ENCODE results near the gene SPATA46. TPM values are rescaled to one million over a fixed set of nuclear protein-coding genes. Genes with fewer than 3 reads are reported as not detected.
"Not testable (repeated sequence)": the region's sequence is repeated elsewhere in the genome, so short reads cannot be mapped to it uniquely, and the experiment has no call there.

The SPATA46 gene, protein sequence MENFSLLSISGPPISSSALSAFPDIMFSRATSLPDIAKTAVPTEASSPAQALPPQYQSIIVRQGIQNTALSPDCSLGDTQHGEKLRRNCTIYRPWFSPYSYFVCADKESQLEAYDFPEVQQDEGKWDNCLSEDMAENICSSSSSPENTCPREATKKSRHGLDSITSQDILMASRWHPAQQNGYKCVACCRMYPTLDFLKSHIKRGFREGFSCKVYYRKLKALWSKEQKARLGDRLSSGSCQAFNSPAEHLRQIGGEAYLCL
- total RNA-seq = not detected in 2 replicates

DNA sequence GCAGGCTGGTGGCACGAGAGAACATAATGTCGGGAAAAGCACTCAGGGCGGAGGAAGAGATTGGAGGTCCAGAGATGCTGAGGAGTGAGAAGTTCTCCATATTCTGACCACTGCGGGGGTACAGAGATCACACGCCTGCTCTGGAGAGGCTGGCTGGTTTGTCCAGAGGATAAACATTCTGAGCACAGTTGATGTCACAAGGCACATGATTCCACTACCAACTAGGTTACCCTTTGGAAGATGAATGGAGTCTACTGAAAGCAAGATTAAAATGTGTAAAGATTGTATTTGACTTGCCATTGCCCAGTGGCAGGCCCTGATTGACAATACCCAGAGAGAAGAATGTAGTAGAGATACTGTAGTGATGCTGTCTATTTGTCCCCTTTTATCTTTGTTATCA, at the start of gene SPATA46:
SPATA46 (minus strand) TSS at position 164 of the 400 bp plus-strand sequence; CDS start at position 100, 64 bp downstream.
- no peak for DNase-seq (ENCODE audit: low read depth in 2 of 2)

GRCh38 chr1:162422662-162423375, 46.2 kb upstream of the SPATA46 start:
- no peak for DNase-seq (ENCODE audit: low read depth in 2 of 2)

DNA sequence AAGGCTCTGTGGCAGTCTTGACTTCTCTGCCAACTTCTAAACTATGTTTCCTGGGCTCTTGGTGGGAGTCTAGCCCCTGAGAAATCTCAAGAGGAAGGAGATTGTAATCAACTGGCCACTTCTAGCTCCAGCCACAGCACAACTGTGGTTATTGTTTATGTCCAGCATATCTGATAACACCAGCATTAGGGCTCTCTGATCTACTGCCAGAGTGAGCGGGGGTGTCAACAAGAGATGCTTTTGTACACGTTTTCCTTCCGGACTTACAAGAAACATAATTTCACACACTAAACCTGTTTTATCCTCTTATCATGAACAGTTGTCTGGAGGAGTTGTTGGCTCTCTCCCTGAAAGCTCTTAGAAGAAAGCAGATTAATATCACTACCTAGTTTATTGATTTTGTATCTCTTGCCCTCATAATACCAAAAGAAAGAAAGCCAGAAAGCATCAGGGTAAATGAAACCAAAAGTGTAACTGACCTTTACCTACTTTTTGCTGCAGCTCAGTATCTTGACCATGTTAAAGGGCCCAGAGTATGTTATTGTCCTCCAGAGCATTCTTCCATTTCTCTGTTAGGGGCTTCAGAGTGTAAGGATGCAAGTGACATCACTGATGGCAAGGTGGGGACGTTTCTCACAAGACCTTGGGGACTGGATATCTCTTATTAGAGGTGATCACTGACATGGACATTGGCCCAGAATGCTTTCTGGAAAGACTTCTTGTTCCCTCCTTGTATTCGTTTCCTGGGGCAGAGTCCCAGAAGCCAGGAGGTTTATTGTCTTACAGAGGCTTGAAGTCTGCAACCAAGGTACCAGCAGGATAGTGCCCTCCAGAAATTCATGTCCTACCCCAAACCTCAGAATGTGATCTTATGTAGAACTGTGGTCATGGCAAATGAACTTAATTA, 44.9 kb upstream of the SPATA46 start:
- DNase-seq (ENCODE audit: low read depth in 2 of 2) = peak in 1 of 2 donors; percentile 27

DNA sequence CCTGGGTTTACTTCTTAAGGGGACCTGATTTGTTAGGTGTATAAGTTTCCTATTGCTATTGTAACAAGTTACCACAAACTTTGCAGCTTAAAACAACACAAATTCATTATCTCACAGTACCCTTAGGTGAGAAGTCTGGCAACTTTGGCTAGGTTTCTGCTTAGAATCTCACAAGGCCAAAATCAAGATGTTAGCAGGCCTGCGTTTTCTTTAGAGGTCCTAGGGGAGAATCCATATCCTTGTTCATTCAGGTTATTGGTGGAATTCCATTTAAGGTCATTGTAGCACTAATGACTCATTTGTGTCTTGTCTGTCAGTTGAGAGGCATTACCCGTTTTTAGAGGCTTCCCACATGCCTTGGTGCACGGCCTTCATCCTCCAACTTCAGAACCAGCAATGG, 43.5 kb upstream of the SPATA46 start:
- no peak for DNase-seq (ENCODE audit: low read depth in 2 of 2)

DNA sequence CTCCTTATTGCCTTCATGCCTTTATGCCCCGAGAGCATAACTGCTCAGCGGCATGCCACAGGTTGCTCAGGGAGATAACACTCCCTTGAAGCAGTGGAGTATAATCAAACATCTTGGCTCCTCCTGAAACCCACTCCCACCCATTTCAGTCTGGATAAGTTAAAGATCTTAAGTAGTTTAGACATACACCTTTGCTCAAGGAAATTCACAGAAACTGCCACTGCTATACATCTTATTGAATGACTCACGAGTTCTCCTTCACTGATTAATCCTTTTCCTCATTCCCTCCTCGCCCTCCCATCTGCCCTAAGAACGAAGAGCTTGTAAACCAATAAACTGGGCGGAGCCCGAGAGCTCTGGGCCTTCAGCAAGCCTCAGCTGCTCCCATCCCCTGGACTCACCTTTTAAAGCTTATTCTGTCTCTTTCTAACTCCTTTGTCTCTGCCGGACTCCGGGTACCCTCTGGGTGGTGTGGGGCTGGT, 42.8 kb upstream of the SPATA46 start:
- DNase-seq (ENCODE audit: low read depth in 2 of 2) = not testable (repeated sequence)

- DNase-seq (ENCODE audit: low read depth in 2 of 2) = not testable (repeated sequence)
These were observed 41.9 kb upstream of the SPATA46 start for GRCh38 chr1:162418584-162418983.

GRCh38 chr1:162417650-162418049, 41.0 kb upstream of the SPATA46 start:
- no peak for DNase-seq (ENCODE audit: low read depth in 2 of 2)

GRCh38 chr1:162416909-162417308, 40.3 kb upstream of the SPATA46 start:
- no peak for DNase-seq (ENCODE audit: low read depth in 2 of 2)

- DNase-seq (ENCODE audit: low read depth in 2 of 2) = no peak
These were observed 39.6 kb upstream of the SPATA46 start for GRCh38 chr1:162416215-162416614.

GRCh38 chr1:162412002-162412401, 35.3 kb upstream of the SPATA46 start, which contains the start of gene SH2D1B:
TSS of gene SH2D1B (minus strand) at chr1:162412136. CDS start at chr1:162412016, 120 bp downstream.
- DNase-seq (ENCODE audit: low read depth in 2 of 2) = peak in 1 of 2 donors; percentile 64

DNA sequence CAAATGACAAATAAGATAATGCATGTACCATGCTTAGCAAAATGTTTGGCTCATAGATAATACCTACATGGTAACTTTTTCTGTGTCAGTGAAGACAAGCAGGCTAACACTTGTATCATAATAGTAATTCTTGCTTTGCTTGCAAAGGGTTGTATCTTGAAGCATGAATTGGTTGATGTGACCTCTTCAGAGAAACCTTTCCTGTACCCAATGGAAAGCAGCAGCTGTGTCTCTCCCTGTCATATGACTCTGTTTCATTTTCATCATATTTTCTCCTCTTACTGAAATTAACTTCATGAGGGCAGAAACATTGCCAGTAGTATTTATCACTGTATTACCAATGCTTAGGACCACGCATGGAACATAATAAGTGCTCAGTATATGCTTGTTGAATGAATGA, 30.9 kb upstream of the SPATA46 start:
- no peak for DNase-seq (ENCODE audit: low read depth in 2 of 2)

DNA sequence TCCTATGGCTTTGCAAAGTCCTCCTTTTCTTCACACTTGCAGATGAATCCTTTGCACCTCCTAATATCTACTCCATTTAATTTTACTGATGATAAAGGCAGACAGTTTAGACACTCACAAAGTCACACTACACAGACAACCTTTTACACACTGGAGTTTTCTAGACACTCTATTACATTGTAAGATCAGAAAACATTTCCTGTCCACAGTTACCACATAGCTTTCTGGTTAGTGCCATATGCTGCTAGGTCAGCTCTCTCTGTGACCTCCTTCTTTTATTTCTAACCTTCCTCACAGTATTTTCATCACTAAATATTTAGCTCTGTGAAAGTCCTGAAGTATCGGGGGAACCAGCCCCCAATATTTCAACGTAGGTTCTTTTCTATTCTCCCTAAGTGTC, 30.2 kb upstream of the SPATA46 start:
- peak; percentile 8 to 27 for DNase-seq (ENCODE audit: low read depth in 2 of 2)

DNA sequence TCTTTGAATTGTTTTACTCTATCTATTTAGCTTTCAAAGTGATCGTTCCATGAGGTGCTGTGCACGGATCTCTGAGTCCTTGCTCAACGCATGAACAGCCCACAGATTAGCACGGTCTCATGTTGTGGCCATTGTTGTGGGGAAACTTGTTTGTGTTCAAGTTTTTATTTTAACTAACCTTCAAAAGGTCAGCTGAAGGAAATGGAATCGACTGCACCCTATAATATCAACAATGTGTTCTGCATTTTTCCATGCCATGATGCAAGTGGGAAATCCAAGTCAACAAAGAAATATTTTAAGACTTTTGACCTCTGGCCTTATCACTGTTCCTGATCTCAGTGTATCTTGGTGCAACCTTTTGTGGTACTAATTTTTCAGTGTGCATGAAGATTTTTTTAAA, 29.1 kb upstream of the SPATA46 start:
- peak; percentile 38 to 60 for DNase-seq (ENCODE audit: low read depth in 2 of 2)

GRCh38 chr1:162404550-162405160, 28.0 kb upstream of the SPATA46 start:
- no peak for DNase-seq (ENCODE audit: low read depth in 2 of 2)

GRCh38 chr1:162400790-162401355, 24.2 kb upstream of the SPATA46 start:
- DNase-seq (ENCODE audit: low read depth in 2 of 2) = no peak

DNA sequence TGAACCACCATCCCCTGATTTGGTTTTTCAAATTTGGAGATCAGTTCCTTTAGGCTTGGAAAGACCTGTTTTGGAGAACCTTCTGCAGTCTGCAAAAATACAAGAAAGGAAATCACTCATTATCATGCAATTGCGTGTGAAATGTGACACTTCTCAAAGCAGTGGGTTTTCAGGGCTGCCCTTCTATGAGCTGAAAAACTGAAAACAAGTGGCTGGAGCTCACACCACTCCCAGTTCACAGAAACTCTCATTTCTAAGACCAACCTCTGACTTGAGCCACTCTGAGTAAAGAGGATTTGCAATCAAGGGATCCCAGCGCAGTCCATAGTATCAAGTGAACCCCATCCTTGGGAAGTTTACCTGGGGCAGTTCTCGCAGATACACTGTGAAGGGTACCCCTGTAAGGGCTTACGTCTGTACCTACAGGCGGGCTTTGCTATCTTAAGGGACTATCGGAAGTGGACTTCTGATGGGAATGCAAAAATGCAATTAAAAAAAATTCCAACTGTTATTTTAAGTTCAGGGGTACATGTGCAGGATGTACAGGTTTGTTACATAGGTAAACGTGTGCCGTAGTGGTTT, 22.4 kb upstream of the SPATA46 start:
- DNase-seq (ENCODE audit: low read depth in 2 of 2) = no peak

DNA sequence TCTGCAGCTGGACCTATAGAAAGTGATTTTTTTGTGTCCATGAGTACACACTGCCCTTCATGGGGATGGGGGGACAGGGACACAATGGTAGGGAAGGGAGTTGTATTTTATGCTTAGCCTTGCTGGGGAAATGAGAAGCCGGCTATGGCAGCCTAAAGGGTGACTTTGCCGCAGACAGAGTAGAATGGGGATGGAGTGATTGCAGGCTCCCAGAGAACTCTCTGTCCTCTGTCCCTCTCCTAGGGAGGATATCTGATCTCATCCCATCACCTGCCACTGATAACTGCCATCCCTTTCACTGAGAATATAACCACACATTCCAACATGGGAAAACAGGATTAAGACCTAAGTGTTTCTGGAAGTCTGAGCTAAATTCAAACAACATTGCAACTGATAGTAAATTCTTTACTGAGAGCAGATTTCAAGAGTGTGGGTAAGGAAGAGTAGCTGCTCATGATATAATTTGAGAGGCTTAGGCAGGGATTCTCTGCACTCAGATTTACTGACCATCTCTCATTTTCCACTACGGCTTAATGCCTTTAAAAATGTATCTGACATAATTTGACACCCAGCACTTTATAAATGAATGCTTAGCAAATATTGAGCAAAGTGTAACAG, 21.4 kb upstream of the SPATA46 start:
- DNase-seq (ENCODE audit: low read depth in 2 of 2) = no peak

DNA sequence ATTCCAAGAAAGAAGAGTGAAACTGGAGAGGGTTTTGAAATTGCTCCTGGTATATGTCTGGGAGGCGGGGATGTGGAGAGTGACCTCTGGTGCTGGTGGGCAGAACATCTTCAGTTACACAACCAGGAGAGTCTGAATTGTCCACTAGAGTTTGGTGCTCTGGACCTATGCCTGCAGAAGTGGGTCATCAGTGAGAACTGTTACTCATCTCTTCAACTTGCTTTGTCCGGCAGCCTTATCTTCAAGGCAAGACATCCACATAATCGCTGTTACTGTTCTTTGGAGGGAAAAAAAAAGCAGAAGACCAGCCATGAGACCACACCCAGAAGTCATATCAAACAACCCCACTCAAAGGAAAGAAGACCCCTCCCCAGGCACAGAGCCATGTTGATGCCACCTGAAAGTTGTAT, 20.4 kb upstream of the SPATA46 start:
- no peak for DNase-seq (ENCODE audit: low read depth in 2 of 2)

DNA sequence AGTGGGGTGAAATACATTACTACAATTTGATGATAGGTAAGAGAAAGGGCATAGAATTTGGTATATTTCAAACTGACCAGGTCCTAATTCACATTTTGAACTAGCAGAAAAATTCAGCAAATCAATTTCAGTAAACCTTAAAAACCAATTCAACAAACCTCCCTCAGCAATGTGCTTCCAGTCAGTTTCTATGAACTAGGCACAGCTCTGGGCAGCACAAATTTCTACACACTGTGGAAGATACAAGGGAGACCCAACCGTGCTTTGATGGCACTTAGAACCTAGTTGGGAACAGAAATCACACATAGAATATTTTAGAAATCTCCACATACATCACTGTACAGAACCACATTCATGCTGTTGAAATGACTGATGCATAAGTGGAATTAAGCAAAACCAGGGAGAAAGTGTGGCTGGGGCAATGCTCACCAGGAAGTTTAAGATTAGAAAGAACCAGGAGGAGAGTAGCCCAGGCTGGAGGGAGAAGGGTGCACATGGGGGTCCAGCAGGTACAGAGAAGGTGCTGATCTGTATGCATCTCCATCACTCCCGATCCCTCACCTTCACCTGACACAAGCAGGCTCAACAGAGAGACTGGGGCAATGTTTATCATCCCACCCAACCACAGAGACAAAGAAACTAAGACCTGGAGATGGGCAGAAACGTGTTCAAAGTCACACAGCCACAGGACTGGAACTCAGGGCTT, 19.7 kb upstream of the SPATA46 start:
- no peak for DNase-seq (ENCODE audit: low read depth in 2 of 2)
